HCT116 (cell line): ENCODE results near the gene SEZ6. TPM values are rescaled to one million over a fixed set of nuclear protein-coding genes. Genes with fewer than 3 reads are reported as not detected.
A peak's percentile ranks its signal among the peaks of the same experiment; 100 is the strongest.

Experiments
- ATAC-seq: fragments of 200-7000 bp; cut with Tn5 transposase; 2 replicates; pipeline ENCODE4 v1.9.1; 2020; ENCODE audit warnings: mild to moderate bottlenecking, moderate library complexity
- BruUV-seq: library from RNA; stranded (reverse); fragments of 400-500 nt; replicated peaks from 2 replicates; lab custom pipeline; 2021; lab: Mats Ljungman, UMichigan
- CTCF ChIA-PET: fragments of 300-600 bp; sonication (Branson Sonifier 250); formaldehyde crosslinking; loops from one replicate; lab custom pipeline; 2021; ENCODE audit warnings: antibody characterized with exemption; lab: Charles Lee
- POLR2A ChIA-PET: fragments of 300-600, 350-600 bp; sonication (Branson Sonifier 250); formaldehyde crosslinking; loops from one replicate; lab custom pipeline; 2021; ENCODE audit warnings: antibody characterized with exemption; lab: Charles Lee
- RAD21 ChIA-PET, 2 experiments: fragments of 300-600 bp; sonication (Branson Sonifier 250); formaldehyde crosslinking; loops; one replicate each; lab custom pipeline; 2023; ENCODE audit warnings: low total read pairs in 2 of 2; ENCODE audit not compliant: uncharacterized antibody in 2 of 2, unreplicated experiment in 2 of 2, low non-redundant PET in 1 of 2; lab: Charles Lee
- DNase-seq: peaks from one replicate; pipeline ENCODE4 v3.0.0-alpha.2; 2010; ENCODE audit warnings: low read depth, low spot score
- H2AFZ ChIP-seq: fragments of 200-600 bp; shearing (Covaris generic), sonication (generic); 2 replicates; pipeline ENCODE4 v1.6.1; 2017; ENCODE audit warnings: low read depth, mixed run types, mixed read lengths, antibody characterized with exemption, low read length; ENCODE audit not compliant: poor library complexity, severe bottlenecking
- H3K27ac ChIP-seq: 2 replicates; pipeline ENCODE4 v1.5.1; 2012; ENCODE audit warnings: low read depth, low read length
- H3K27me3 ChIP-seq: fragments of 200-600 bp; sonication (generic); 2 replicates; pipeline ENCODE4 v1.6.1; 2016; ENCODE audit warnings: mixed run types, low read length, mixed read lengths; ENCODE audit not compliant: insufficient read depth
- H3K36me3 ChIP-seq, 2 experiments: fragments of 200-500 bp in 1 of 2; fragments of 200-600 bp in 1 of 2; sonication (Bioruptor generic) in 1 of 2; sonication (generic) in 1 of 2; 2 replicates each; pipeline versions ENCODE4 v1.5.1 to v1.6.1; 2014 to 2016; ENCODE audit warnings: low read length in 2 of 2, inconsistent platforms in 1 of 2, mixed read lengths in 1 of 2, mixed run types in 1 of 2; ENCODE audit not compliant: insufficient read depth in 2 of 2, control insufficient read depth in 1 of 2
- H3K4me1 ChIP-seq, 2 experiments: fragments of 200-600 bp in 1 of 2; sonication (generic) in 1 of 2; 2 replicates each; pipeline versions ENCODE4 v1.5.1 to v1.6.1; 2012 to 2017; ENCODE audit warnings: low read length in 2 of 2, inconsistent platforms in 1 of 2, mild to moderate bottlenecking in 1 of 2, mixed read lengths in 1 of 2, mixed run types in 1 of 2, moderate library complexity in 1 of 2; ENCODE audit not compliant: insufficient read depth in 2 of 2, control insufficient read depth in 1 of 2
- H3K4me2 ChIP-seq: fragments of 200-600 bp; sonication (generic); 2 replicates; pipeline ENCODE4 v1.6.1; 2017; ENCODE audit warnings: mixed run types, low read length, mixed read lengths
- H3K4me3 ChIP-seq, 2 experiments: fragments of 200-600 bp in 1 of 2; sonication (generic) in 1 of 2; replicated peaks in 1 of 2; 2 replicates each; pipeline ENCODE4 v1.5.1; 2011 to 2016; ENCODE audit warnings: low read length in 2 of 2, control low read depth in 1 of 2, low read depth in 1 of 2, mild to moderate bottlenecking in 1 of 2, mixed read lengths in 1 of 2, mixed run types in 1 of 2
- H3K79me2 ChIP-seq: fragments of 200-600 bp; sonication (generic); 2 replicates; pipeline ENCODE4 v1.6.1; 2017; ENCODE audit warnings: mild to moderate bottlenecking, mixed run types, low read length, moderate library complexity, mixed read lengths; ENCODE audit not compliant: insufficient read depth
- H3K9ac ChIP-seq: fragments of 200-600 bp; sonication (generic); 2 replicates; pipeline ENCODE4 v1.6.1; 2016; ENCODE audit warnings: low read length, mixed read lengths
- H3K9me2 ChIP-seq: fragments of 200-600 bp; sonication (generic), shearing (Covaris generic); 2 replicates; pipeline ENCODE4 v1.6.1; 2017; ENCODE audit warnings: mixed run types, mild to moderate bottlenecking, moderate library complexity; ENCODE audit not compliant: insufficient read depth
- H3K9me3 ChIP-seq, 2 experiments: fragments of 200-500 bp in 1 of 2; fragments of 200-600 bp in 1 of 2; sonication (Bioruptor generic) in 1 of 2; sonication (generic) in 1 of 2; 2 replicates each; pipeline ENCODE4 v1.6.1; 2014 to 2017; ENCODE audit warnings: low read length in 2 of 2, mixed read lengths in 2 of 2, inconsistent platforms in 1 of 2, low read depth in 1 of 2, mild to moderate bottlenecking in 1 of 2, mixed run types in 1 of 2, moderate library complexity in 1 of 2; ENCODE audit not compliant: control insufficient read depth in 1 of 2, insufficient read depth in 1 of 2
- H4K20me1 ChIP-seq: fragments of 200-600 bp; sonication (generic), shearing (Covaris generic); 2 replicates; pipeline ENCODE4 v1.6.1; 2017; ENCODE audit warnings: mixed run types, mild to moderate bottlenecking, moderate library complexity; ENCODE audit not compliant: insufficient read depth
- ATF3 ChIP-seq: IDR thresholded peaks from 2 replicates; pipeline ENCODE4 v1.6.1; 2012
- CBX3 ChIP-seq: IDR thresholded peaks from 2 replicates; pipeline ENCODE4 v1.6.1; 2012; ENCODE audit warnings: low read depth
- CEBPB ChIP-seq: IDR thresholded peaks from 2 replicates; pipeline ENCODE4 v1.6.1; 2012; ENCODE audit warnings: low read depth
- EZH2phosphoT487 ChIP-seq: fragments of 200-600 bp; IDR thresholded peaks from 2 replicates; pipeline ENCODE4 v1.6.1; 2018; ENCODE audit warnings: antibody characterized with exemption, borderline replicate concordance
- JUND ChIP-seq: IDR thresholded peaks from 2 replicates; pipeline ENCODE4 v1.6.1; 2012
- POLR2A ChIP-seq: IDR thresholded peaks from 2 replicates; pipeline ENCODE4 v1.7.0; 2011; ENCODE audit warnings: borderline replicate concordance; ENCODE audit not compliant: insufficient read depth, insufficient read length; ENCODE audit errors: extremely low read depth
- POLR2AphosphoS5 ChIP-seq: IDR thresholded peaks from 2 replicates; pipeline ENCODE4 v1.6.1; 2011; ENCODE audit warnings: mild to moderate bottlenecking, low read depth, low read length, moderate library complexity
- RAD21 ChIP-seq: IDR thresholded peaks from 2 replicates; pipeline ENCODE4 v1.6.1; 2012; ENCODE audit warnings: low read depth, mild to moderate bottlenecking
- REST ChIP-seq: IDR thresholded peaks from 2 replicates; pipeline ENCODE4 v1.6.1; 2012; ENCODE audit warnings: low read depth
- SIN3A ChIP-seq: IDR thresholded peaks from 2 replicates; pipeline ENCODE4 v1.6.1; 2012; ENCODE audit warnings: low read depth
- SP1 ChIP-seq: IDR thresholded peaks from 2 replicates; pipeline ENCODE4 v1.6.1; 2012; ENCODE audit warnings: low read depth
- SRF ChIP-seq: IDR thresholded peaks from 2 replicates; pipeline ENCODE4 v1.6.1; 2012; ENCODE audit warnings: low read depth
- TCF7L2 ChIP-seq: IDR thresholded peaks from 2 replicates; pipeline ENCODE4 v1.7.0; 2011; ENCODE audit warnings: borderline replicate concordance, inconsistent platforms; ENCODE audit not compliant: insufficient read depth, insufficient read length; ENCODE audit errors: extremely low read depth
- YY1 ChIP-seq: IDR thresholded peaks from 2 replicates; pipeline ENCODE4 v1.6.1; 2011; ENCODE audit warnings: low read length, low read depth, moderate library complexity, mild to moderate bottlenecking; ENCODE audit not compliant: insufficient replicate concordance; ENCODE audit errors: extremely low read depth
- ZNF274 ChIP-seq: fragments of 200-500 bp; sonication (Bioruptor generic); IDR thresholded peaks from 2 replicates; pipeline ENCODE4 v1.6.1; 2014; ENCODE audit warnings: mild to moderate bottlenecking, low read depth, low read length, inconsistent platforms
- intact Hi-C: fragments of 100-400 bp; cut with micrococcal nuclease; formaldehyde crosslinking; loops from 2 replicates; pipeline ENCODE4 v1.10.0; 2022
- total RNA-seq: library from RNA; stranded (reverse); gene quantifications from one replicate; pipeline ENCODE4 v1.2.1, GENCODE V29; 2021; ENCODE audit not compliant: unreplicated experiment

Gene SEZ6
- total RNA-seq, 1 experiment from 2014 or later, result 0.22 TPM

GRCh38 chr17:29042679-29043538 lies 37.1 kb upstream of the SEZ6 start, which contains the start of gene PIPOX:
PIPOX (plus strand) TSS chr17:29043141; CDS start chr17:29043226, 85 bp downstream.
- intact Hi-C loops, result no loop called here

GRCh38 chr17:29042026-29042678 lies 36.3 kb upstream of the SEZ6 start:
- Histone ChIP-seq H3K4me3 (no peak overlapping the region), H3K4me1 (peaks cover 0 to 7% of the 10 kb centered on the region in 2 experiments; a peak in 2 of 4 replicates), H3K27ac (no peak overlapping the region), H2AFZ (no peak overlapping the region), H3K27me3 (peaks cover 15% of the 10 kb centered on the region), H3K9me2 (no peaks in the 10 kb centered on the region), H3K9ac (no peak overlapping the region), H3K36me3 (no peaks in the 10 kb centered on the region), H3K4me2 (0 out of 2 replicates have a peak overlapping the region, but pooled peaks have one; percentile 14), H3K9me3 (no peaks in the 10 kb centered on the region), H3K79me2 (no peaks in the 10 kb centered on the region), H4K20me1 (no peaks in the 10 kb centered on the region)
- BruUV-seq, result no TSS peak
- no peak for ATAC-seq
- ChIA-PET POLR2A (no interaction called here), RAD21 (no interaction called here), CTCF (no interaction called here)
- no peak for DNase-seq
- intact Hi-C loops, result no loop called here
- TF ChIP-seq REST (no peak), CBX3 (no peak), SP1 (no peak), JUND (no peak), RAD21 (no peak), SIN3A (no peak), ATF3 (no peak), TCF7L2 (no peak), EZH2phosphoT487 (no peak), CEBPB (no peak), YY1 (no peak), SRF (no peak), POLR2A (no peak), ZNF274 (no peak), POLR2AphosphoS5 (no peak)

More at GRCh38 chr17:29042679-29043538, 37.1 kb upstream of the SEZ6 start, which contains the start of gene PIPOX:
- DNase-seq (no peak), ATAC-seq (no peak)
- no peaks in the 10 kb centered on the region for H3K9me3 ChIP-seq
- 0 out of 2 replicates have a peak within 1 kb of the TSS, but pooled peaks have one; percentile 14 for H3K4me2 ChIP-seq
- no peak within 1 kb of the TSS for H3K4me3 ChIP-seq
- H4K20me1 ChIP-seq, result no peaks in the 10 kb centered on the region
- H3K27me3 ChIP-seq, result peaks cover 9% of the 10 kb centered on the region
- POLR2A ChIA-PET, result no interaction called here
- CTCF ChIA-PET, result no interaction called here
- no peaks in the 10 kb centered on the region for H3K9me2 ChIP-seq
- no peak within 1 kb of the TSS for H3K9ac ChIP-seq
- H3K36me3 ChIP-seq, result no peaks in the 10 kb centered on the region
- no TSS peak for BruUV-seq
- no peak within 1 kb of the TSS for H3K27ac ChIP-seq
- RAD21 ChIA-PET, result no interaction called here
- TF ChIP-seq RAD21, result no peak
- TF ChIP-seq, all 23 proteins: peak for 0
- no peak within 1 kb of the TSS for H2AFZ ChIP-seq
- H3K4me1 ChIP-seq, result peaks cover 0 to 7% of the 10 kb centered on the region in 2 experiments; a peak in 2 of 4 replicates
- H3K79me2 ChIP-seq, result no peaks in the 10 kb centered on the region
